ENCODE results near the gene APOOL.

GRCh38 chrX:84974803-84975202 is 28.9 kb upstream of the APOOL start:
- no peak for TF ChIP-seq POLR2AphosphoS5 (IDR thresholded peaks at IDR 0.05; ENCODE audit: low read depth, low read length)
- TF ChIP-seq POLR2A (IDR thresholded peaks at IDR 0.05; ENCODE audit: low read depth, low read length) = no peak
- no peak for TF ChIP-seq TAF1 (IDR thresholded peaks at IDR 0.05; ENCODE audit: borderline replicate concordance, low read depth, low read length)

All from GM12892 (cell line).